HG03060 (cell line): ENCODE results near the gene MAPK4.
"Not testable (repeated sequence)": the region's sequence is repeated elsewhere in the genome, so short reads cannot be mapped to it uniquely, and the experiment has no call there.

Experiments used
- ATAC-seq: cut with Tn5 transposase; IDR thresholded peaks from one replicate; pipeline ENCODE4 v1.9.1; 2021; ENCODE audit warnings: low read depth, moderate number of reproducible peaks; ENCODE audit not compliant: unreplicated experiment

The MAPK4 gene

DNA sequence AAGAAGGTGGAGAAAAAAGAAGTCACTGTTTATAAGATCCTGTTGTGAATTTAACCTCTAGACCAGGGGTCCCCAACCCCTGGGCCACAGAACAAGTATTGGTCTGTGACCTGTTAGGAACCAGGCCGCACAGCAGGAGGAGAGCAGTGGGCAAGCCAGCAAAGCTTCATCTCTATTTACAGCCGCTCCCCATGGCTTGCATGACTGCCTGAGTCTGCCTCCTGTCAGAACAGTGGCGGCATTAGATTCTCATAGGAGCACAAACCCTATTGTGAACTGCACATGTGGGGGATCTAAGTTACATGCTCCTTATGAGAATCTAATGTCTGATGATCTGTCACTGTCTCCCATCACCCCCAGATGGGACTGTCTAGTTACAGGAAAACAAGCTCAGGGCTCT is 13.3 kb downstream of the MAPK4 start:
- not testable (repeated sequence) for ATAC-seq

DNA sequence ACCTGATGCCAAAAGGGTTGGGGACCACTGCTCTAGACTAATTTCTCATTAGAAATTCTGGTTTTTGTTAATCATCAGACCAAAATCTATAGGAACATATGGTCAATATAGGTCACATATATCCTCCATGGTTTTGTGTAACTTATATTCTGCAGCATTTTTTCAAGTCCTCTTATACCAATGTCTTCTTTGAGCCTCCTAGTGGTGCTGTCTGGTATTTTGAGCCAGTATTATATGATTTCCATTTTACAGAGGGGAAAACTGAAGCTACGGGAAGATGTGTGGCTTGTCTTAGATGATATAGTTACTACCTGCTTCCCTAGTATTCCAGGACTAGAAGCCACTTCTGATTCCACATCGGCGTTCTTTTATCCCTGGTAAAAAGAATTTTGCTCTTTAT is 13.8 kb downstream of the MAPK4 start:
- no peak for ATAC-seq

DNA sequence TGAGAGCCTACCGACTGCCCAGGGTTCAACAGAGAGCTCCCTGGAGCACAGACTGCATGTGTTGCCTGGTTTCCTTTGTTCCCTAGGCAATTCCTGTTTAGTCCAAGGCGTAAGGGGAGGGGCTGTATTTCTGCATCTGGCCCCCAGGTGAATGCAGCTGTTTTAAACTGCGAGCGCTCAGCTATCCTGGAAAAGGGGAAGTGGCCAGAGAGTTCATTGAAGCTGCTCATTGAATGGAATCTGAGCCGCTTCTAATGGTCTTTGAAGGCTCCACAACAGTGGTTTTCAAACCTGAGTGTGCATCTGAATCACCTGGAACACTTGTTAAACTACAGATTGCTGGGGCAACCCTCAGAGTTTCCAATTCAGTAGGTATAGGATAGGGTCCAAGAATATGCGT is 18.1 kb downstream of the MAPK4 start:
- no peak for ATAC-seq

DNA sequence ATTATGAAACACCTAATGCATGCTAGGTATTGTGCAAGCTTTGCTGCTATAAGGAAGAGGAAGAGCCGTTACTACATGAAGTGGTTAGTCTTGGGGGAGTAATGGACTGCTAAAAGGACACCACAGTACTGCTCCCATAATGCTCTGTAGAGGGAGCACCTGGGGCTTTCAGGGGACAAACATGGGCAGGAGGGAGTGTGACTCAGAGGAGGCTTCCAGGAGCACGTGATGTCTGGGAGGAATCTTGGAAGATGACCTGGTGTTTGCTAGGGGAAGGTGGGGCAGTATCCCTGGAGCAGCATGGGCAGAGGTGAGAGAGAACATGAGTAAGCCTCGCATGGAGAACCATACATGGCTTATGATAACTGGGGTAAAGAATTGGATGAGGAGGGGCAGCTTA is 18.8 kb downstream of the MAPK4 start:
- ATAC-seq = no peak

DNA sequence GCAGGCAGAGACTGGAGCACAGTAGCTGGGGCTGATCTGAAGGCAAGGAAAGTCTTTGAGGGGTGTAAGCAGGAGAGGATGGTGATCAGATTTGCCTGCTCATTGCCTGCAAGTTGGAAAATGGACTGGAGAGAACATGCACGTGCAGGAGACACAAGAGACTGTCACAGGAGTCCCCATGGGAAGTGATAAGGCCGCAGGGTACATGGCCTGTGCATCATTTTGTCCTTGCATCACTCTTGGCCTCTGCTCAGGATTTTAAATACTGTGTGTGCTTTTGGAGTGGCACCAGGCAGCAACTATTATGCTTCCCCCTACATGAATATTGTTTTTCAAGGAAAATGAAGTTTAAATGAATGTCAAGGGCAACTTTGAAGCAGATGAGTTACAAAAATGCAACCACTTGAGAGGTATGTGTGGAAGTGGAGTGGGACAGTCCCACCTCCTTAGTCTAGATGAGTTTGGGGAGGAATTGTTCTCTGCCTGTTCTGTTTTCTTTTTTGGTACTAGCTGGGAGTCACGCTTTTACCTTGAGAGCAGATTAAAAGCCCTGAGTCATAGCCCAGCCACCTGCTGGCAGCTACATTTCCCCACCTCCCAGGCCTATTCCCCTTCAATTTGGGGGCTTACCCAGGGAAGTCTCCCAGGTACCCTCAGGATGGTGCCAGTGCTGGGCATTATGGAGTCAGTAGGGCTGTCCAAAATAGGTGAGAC is 19.3 kb downstream of the MAPK4 start:
- no peak for ATAC-seq

DNA sequence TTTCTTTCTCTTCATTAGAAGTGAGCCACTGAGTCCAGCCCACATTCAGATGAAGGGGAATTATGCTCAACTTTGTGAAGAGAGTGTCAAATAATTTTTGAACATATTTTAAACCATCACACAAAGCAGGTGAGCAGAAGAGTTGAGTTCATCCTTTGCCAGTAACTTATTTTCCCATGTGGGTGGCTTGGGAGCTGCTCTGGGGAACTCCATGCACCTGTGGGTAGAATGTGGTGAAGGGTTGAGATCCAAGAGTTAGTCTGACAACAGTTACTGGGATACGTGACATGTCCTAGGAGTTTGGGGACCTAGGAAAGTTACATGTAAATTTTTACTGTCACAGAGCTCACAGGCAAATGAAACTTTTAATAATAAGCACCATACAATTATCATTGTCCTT is 21.6 kb downstream of the MAPK4 start:
- no peak for ATAC-seq

DNA sequence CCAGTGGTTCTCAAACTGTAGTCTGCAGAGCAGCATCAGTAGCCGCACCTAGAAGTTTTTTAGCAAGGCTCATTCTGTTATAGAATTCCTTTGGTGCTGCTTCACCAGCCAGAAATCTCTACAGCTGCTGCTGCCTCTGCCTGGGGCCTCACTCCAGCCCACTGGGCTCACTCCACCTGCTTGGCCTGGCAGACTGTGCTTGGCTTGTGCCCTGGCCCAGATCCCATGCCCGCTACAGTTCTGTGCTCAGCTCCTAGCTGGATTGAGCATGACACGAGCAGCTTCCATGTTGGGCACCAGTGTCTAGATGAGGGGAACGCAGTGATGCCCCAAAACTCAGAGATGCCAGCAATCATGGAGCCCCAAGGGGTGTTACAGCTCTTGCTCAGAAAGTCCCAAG is 22.6 kb downstream of the MAPK4 start:
- ATAC-seq = no peak

DNA sequence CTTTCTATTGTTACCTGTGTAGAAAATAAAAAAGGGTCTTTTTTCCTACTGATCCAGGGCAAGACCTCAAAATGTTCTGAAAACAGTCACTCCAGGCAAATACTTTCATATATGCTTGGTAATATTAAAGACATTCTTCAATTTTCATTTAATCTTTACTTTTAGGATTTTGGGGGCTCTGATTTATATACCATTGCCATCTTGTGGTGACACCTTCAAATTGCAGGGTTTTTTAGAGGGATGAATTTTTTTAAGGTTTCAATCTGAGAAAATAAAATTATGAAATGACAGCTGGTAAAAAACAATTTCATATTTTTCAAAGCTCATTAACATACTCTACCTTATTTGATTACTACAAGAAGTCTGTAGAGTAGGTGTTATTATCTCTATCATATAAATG is 26.8 kb downstream of the MAPK4 start:
- ATAC-seq = no peak

DNA sequence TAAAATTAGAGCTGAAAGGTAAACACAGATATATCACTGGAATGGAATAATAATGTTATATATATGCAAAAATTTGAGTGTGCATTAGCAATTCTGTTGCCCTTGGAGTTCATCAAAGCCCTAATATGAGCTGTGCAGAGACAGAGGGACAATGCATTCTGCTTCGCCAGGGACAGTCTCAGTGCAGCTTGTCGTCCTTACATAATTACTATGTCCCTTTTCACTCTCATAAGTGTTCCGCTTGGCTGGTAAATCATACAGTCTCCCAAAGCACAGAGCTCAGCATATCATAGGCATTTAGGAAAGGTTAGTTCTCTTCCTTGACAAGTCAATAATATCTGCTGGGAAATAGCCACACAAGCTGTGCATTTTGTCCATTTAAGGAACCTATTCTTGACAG is 30.7 kb downstream of the MAPK4 start:
- no peak for ATAC-seq

DNA sequence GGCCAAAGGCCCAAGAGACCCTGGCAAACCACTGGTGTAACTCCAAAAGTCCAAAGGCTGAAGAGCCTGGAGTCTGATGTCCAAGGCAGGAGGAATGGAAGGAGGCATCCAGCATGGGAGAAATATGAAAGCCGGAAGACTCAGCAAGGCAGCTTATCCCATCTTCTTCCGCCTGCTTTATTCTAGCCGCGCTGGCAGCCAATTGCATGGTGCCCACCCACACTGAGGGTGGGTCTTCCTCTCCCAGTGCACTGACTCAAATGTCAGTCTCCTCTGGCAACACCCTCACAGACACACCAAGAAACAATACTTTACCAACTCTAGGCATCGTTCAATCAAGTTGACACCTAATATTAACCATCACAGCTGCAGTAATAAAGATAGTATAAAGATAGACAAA is 34.1 kb downstream of the MAPK4 start:
- ATAC-seq = no peak

DNA sequence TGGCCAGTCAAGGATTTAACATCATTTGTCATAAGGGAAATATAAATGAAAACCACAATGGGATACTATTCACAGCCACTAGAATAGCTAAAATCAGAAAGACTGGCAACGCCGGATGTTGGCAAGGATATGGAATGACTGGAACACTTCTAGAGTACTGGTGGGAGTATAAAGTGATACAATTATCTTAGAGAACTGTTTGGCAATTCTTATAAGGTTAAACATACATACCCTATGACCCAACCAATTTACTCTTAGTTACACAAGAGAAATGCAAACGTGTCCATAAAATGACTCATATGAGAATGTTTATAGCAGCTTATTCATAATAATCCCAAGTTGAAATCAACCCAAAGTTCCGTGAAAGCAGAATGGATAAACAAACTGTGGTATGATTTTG is 35.1 kb downstream of the MAPK4 start:
- no peak for ATAC-seq

DNA sequence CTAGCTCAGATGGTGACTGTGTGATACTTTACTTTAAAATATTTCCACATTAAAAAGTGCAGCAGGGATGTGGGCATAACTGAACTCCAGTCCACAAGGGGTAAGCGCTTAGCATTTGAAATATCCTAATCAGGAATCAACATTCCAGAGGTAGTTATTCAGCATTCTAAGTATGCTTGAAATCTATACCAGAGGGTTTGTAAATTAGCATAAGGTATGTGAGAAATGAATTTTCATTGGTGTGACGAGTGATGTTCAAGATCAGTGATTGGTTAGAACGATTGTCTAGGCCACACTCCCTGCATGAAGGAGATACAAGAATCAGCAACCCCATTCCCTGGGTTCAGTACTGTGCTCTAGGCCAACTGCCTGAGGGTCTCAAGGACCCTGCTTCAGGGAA is 42.6 kb downstream of the MAPK4 start:
- ATAC-seq = no peak

DNA sequence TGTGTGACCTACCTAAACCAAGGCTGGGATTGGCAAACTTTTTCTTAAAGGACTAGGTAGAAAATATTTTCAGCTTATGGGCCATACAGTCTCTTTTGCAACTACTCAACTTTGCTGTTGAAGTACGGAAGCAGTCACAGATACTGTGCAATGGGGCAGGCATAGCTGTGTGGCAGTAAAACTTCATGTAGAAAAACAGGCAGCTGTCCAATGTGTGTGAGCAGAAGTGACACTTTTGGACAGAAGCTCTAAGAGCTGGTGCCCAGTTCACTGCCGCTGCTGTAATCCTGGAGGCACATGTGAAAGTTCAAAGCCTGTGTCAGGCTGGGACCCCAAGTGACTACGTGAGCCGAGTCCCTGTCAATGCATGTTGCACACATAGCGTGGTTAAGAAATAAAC is 46.7 kb downstream of the MAPK4 start:
- no peak for ATAC-seq

DNA sequence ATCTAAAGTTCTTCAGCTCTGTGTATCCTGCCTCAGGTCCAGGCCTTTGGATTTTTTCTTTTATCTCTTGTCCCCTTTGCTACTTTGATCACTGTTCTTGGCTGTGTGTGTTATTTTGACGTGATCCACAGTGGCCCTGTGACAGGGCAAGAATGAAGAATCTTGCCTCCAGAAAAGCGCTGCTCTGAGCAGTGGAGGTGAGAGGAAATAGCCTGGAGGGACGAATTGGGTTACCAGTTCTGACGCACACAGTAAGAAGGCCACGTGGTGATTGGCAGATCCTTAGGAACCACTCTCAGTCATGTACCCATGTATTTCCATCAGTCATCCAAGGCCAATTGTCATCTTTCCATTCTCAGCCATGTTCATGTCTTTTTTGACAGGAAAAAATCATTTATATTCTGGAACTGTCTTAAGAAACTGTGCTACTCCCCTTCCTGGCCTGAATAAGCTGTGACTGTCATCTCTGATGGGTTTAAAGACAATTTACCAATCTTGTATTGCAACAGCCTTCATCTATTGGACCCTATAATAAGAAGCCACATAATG is 47.6 kb downstream of the MAPK4 start:
- no peak for ATAC-seq

DNA sequence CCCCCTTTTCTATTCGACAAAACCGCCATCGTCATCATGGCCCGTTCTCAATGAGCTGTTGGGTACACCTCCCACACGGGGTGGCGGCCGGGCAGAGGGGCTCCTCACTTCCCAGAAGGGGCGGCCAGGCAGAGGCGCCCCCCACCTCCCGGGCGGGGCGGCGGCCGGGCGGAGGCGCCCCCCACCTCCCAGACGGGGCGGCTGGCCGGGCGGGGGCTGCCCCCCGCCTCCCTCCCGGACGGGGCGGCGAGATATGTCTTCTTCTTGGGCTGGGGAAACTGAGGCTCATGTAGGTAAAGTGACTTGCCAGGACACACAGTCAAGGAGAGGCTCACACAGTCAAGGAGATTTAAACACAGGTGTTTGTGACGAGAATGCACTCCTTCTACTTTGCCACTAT is 49.3 kb downstream of the MAPK4 start:
- not testable (repeated sequence) for ATAC-seq

DNA sequence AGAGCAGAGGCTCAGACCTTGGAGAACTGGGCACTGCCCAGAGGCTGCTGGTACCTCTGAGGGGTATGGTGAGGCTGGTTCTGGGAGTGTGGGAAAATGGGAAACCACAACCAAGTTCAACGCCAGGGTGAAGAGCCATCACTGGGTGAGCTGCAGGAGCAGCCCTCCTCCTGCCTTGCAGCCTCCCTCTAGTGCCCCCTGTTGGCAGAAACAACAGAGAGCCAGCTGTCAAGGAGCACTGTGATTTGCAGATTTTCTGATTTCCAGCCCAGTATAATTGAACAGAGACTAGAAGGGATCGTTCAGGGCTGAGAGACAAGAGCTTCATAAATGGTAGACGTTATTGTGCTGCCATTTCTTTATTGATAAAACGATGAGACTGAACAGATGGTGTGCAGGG is 50.5 kb downstream of the MAPK4 start:
- no peak for ATAC-seq

DNA sequence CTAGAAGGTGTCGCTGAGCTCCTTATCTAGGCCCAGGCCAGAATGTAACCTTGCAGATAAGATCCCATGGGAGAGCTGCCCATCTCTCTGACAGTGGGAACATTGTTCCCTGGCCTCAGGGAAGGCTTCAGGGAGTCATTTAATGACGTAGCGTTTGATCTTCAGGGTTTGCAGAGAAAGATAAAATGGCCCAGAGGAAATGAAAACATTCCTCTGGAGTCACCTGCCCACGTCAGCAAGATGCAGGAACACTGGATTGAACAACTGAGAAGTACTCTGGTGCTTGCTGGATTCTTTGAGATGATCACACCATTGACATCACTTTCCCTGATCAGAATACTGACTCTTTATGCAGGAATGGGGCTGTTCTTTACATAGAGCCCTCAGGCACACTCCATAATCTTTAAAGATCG is 51.6 kb downstream of the MAPK4 start:
- no peak for ATAC-seq

DNA sequence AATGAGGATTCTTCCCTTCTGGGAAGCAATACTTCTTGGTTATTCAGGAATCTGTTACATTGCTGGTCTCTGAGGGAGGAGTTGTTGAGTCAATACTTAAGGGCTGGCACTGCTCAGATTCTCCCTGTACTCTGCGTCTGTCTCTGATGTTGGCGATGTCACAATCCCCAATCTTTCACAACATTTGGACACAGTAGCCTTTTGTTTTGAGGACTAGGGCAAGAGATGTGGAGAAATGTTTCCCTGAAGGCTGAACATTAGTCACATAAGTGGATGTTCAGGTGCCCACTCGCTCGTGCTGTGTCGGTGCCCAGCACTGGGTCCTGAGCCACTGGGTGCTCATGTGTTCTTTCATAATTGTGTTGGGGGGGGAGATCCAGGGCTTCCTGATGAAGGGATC is 55.0 kb downstream of the MAPK4 start:
- no peak for ATAC-seq

DNA sequence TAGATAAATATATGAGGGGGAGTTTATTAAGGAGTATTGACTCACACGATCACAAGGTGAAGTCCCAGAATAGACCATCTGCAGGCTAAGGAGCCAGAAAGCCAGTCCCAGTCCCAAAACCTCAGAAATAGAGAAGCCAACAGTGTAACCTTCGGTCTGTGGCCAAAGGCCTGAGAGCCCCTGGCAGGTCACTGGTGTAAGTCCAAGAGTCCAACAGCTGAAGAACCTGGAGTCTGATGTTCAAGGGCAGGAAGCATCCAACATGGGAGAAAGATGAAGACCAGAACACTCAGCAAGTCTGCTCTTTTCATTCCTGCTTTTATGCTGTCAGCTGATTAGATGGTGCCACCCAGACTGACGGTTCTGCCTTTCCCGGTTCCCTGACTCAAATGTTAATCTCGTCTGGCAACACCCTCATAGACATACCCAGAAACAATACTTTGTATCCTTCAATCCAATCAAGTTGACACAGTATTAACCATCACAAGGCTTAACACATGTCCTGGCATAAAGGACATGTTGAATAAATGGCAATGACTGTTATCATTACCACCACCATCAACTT is 56.7 kb downstream of the MAPK4 start:
- no peak for ATAC-seq

DNA sequence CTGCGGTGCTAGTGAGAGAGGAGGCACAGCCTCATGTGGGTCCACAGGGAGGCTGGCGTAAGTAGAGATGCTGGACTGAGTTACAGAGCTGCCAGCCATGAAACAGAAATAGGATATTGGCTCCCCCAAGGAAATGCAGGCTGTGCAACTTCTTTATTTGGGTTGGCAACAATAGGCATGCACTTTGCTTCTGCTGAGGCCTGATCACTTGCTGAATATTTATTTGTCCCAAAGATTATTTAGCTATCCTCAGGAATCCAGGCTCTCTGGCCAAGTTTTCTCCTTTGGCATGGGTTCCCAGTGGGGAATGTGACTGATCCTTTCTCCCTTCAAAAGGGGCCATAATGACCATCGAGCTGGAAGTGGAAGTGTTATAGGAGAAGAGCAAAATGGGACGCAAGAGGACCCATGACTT is 60.0 kb downstream of the MAPK4 start:
- ATAC-seq = no peak

DNA sequence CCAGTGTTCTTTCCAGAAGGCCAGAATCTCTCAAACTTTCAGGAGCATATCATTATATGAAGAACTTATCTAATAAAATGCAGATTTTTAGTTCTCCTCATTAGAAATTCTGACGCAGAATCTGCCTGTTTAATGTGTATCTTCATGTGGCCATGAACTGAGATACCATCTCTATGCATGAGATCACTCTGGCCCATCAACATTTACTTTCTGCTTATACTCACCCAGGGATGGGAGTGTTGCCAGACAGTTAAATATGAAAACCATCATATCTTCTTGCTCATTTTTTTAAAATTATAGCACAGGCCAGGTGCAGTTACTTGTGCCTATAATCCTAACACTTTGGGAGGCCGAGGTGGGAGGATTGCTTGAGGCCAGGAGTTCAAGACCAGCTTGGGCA is 60.4 kb downstream of the MAPK4 start:
- ATAC-seq = no peak

DNA sequence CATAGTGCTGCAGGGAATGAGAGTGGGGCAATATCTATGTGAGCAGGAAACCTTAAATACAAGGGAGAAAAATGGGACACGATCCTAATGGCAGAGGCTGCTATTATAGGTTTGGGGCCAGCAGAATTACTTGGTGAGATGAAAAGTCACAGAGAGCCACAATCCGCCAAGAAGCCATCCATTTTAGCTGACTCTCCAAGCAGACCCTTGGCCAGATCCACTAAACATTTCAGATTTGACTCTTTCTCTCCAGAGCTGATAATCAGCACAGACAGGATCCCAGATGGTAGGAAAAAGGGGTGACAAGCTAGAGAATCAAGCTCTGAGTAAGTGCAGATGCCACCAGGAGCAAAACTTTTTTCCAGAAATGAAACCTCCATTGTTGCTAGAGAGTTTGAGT is 61.5 kb downstream of the MAPK4 start:
- ATAC-seq = no peak
